ENCODE results near the gene GPSM3. TPM values are rescaled to one million over a fixed set of nuclear protein-coding genes. Genes with fewer than 3 reads are reported as not detected.
"Not testable (repeated sequence)": the region's sequence is repeated elsewhere in the genome, so short reads cannot be mapped to it uniquely, and the experiment has no call there.

Gene GPSM3
- total RNA-seq, 1 donor from 2014 or later = 16.2 TPM

GRCh38 chr6:32187009-32187709 is 5.3 kb downstream of the GPSM3 start:
- H3K36me3 ChIP-seq = peaks cover 0 to 19% of the 10 kb centered on the region in 2 donors
- no peaks in the 10 kb centered on the region for H3K27me3 ChIP-seq
- H3K4me1 ChIP-seq = peaks cover 65% of the 10 kb centered on the region
- H3K9me3 ChIP-seq = no peaks in the 10 kb centered on the region
- intact Hi-C loops (cut with DNase I) = loop anchor here (10.0 kb wide), 1 partner anchor 1018 kb away; the partner anchor contains the start of genes HSD17B8, RING1, RXRB and SLC39A7
- no peak overlapping the region for H3K4me3 ChIP-seq
- peak overlapping the region; percentile 99 for H3K27ac ChIP-seq
- TF ChIP-seq CTCF (IDR thresholded peaks at IDR 0.05) = no peak
- no peak for TF ChIP-seq POLR2AphosphoS5 (IDR thresholded peaks at IDR 0.05; ENCODE audit: insufficient read depth in 1 of 2, low read depth in 1 of 2)
- no peak for TF ChIP-seq POLR2A (IDR thresholded peaks at IDR 0.05)
- no peak for DNase-seq (ENCODE audit: extremely low spot score in 2 of 2)

GRCh38 chr6:32186151-32186840 is 6.1 kb downstream of the GPSM3 start:
- H3K27me3 ChIP-seq; H3K4me3 ChIP-seq; H3K9me3 ChIP-seq; DNase-seq (ENCODE audit: extremely low spot score in 2 of 2): not testable (repeated sequence)
- Histone ChIP-seq H3K36me3 (peaks cover 0 to 19% of the 10 kb centered on the region in 2 donors), H3K27ac (peak overlapping the region; percentile 99), H3K4me1 (peaks cover 57% of the 10 kb centered on the region)
- intact Hi-C loops (cut with DNase I) = loop anchor here (10.0 kb wide), 1 partner anchor 1019 kb away; the partner anchor contains the start of genes HSD17B8, RING1, RXRB and SLC39A7

GRCh38 chr6:32185681-32186131 is 6.7 kb downstream of the GPSM3 start:
- H3K4me3 ChIP-seq = not testable (repeated sequence)
- Histone ChIP-seq H3K27ac (peak overlapping the region; percentile 99), H3K4me1 (peaks cover 51% of the 10 kb centered on the region)

GRCh38 chr6:32184084-32184640 is 8.3 kb downstream of the GPSM3 start, which contains the start of gene AGER:
Gene AGER, minus strand, starts transcription at chr6:32184253. Its CDS starts 31 bp downstream, at chr6:32184222.
- Histone ChIP-seq H3K4me1 (peaks cover 52% of the 10 kb centered on the region), H3K9me3 (no peaks in the 10 kb centered on the region), H3K4me3 (no peak within 1 kb of the TSS), H3K27me3 (no peaks in the 10 kb centered on the region), H3K36me3 (peaks cover 0 to 29% of the 10 kb centered on the region in 2 donors), H3K27ac (peak within 1 kb of the TSS; percentile 99)
- DNase-seq (ENCODE audit: extremely low spot score in 2 of 2) = no peak
- no peak for TF ChIP-seq POLR2AphosphoS5 (IDR thresholded peaks at IDR 0.05; ENCODE audit: insufficient read depth in 1 of 2, low read depth in 1 of 2)
- no peak for TF ChIP-seq POLR2A (IDR thresholded peaks at IDR 0.05)
- intact Hi-C loops (cut with DNase I) = loop anchor here (10.0 kb wide), 1 partner anchor 1021 kb away; the partner anchor contains the start of genes HSD17B8, RING1, RXRB and SLC39A7

More at GRCh38 chr6:32185681-32186131, 6.7 kb downstream of the GPSM3 start:
- peaks cover 0 to 21% of the 10 kb centered on the region in 2 donors for H3K36me3 ChIP-seq
- DNase-seq (ENCODE audit: extremely low spot score in 2 of 2); H3K27me3 ChIP-seq; H3K9me3 ChIP-seq: not testable (repeated sequence)
- intact Hi-C loops (cut with DNase I) = loop anchor here (10.0 kb wide), 1 partner anchor 1019 kb away; the partner anchor contains the start of genes HSD17B8, RING1, RXRB and SLC39A7

- intact Hi-C loops (cut with DNase I) = loop anchor here (10.0 kb wide), 1 partner anchor 1021 kb away; the partner anchor contains the start of genes HSD17B8, RING1, RXRB and SLC39A7
- peaks cover 0 to 29% of the 10 kb centered on the region in 2 donors for H3K36me3 ChIP-seq
- DNase-seq (ENCODE audit: extremely low spot score in 2 of 2) = peak in 1 of 2 donors; percentile 84
- peaks cover 52% of the 10 kb centered on the region for H3K4me1 ChIP-seq
- no peaks in the 10 kb centered on the region for H3K27me3 ChIP-seq
- H3K9me3 ChIP-seq = no peaks in the 10 kb centered on the region
- no peak overlapping the region for H3K4me3 ChIP-seq
- TF ChIP-seq POLR2A (IDR thresholded peaks at IDR 0.05) = no peak
- no peak for TF ChIP-seq CTCF (IDR thresholded peaks at IDR 0.05)
- no peak for TF ChIP-seq POLR2AphosphoS5 (IDR thresholded peaks at IDR 0.05; ENCODE audit: insufficient read depth in 1 of 2, low read depth in 1 of 2)
- peak overlapping the region; percentile 99 for H3K27ac ChIP-seq
Measured at GRCh38 chr6:32183483-32184083, 8.9 kb downstream of the GPSM3 start.

- Histone ChIP-seq H3K4me1 (peaks cover 47% of the 10 kb centered on the region), H3K36me3 (peaks cover 0 to 29% of the 10 kb centered on the region in 2 donors)
Measured at GRCh38 chr6:32183030-32183429, 9.4 kb downstream of the GPSM3 start.

More at GRCh38 chr6:32183030-32183429, 9.4 kb downstream of the GPSM3 start:
- intact Hi-C loops (cut with DNase I) = loop anchor here (10.0 kb wide), 1 partner anchor 1022 kb away; the partner anchor contains the start of genes HSD17B8, RING1, RXRB and SLC39A7
- TF ChIP-seq POLR2A (IDR thresholded peaks at IDR 0.05) (no peak), POLR2AphosphoS5 (IDR thresholded peaks at IDR 0.05; ENCODE audit: insufficient read depth in 1 of 2, low read depth in 1 of 2) (no peak), CTCF (IDR thresholded peaks at IDR 0.05) (no peak)
- no peak overlapping the region for H3K4me3 ChIP-seq
- H3K27ac ChIP-seq = peak overlapping the region; percentile 99
- H3K9me3 ChIP-seq = no peaks in the 10 kb centered on the region
- DNase-seq (ENCODE audit: extremely low spot score in 2 of 2) = no peak
- no peaks in the 10 kb centered on the region for H3K27me3 ChIP-seq

Measured in vagina (tissue), 2 donors.